GM13977 (cell line): ENCODE results near the gene ADM2.

ENCODE experiments used
- DNase-seq: peaks from one replicate; pipeline ENCODE4 v3.0.0; 2012; ENCODE audit warnings: low spot score
- CTCF ChIP-seq: IDR thresholded peaks from 2 replicates; pipeline ENCODE4 v1.5.1; 2012; ENCODE audit warnings: mild to moderate bottlenecking, control low read depth; ENCODE audit not compliant: insufficient read depth; ENCODE audit errors: extremely low read depth, missing control alignments
- in situ Hi-C: fragments of 300-500 bp; cut with MboI; formaldehyde crosslinking; loops from one replicate; pipeline ENCODE4 v1.12.0; 2022; ENCODE audit warnings: low sequenced_read_pairs, low pct_unique_long_range_greater_than_20kb, mixed read lengths, inconsistent platforms; ENCODE audit not compliant: unreplicated experiment

ADM2 gene

GRCh38 chr22:50471962-50472361, 9.4 kb upstream of the ADM2 start:
- TF ChIP-seq CTCF = no peak
- in situ Hi-C loops = no loop called here
- DNase-seq = no peak

- TF ChIP-seq CTCF = peak; percentile 62
- in situ Hi-C loops = no loop called here
- DNase-seq = no peak
Observed at GRCh38 chr22:50473088-50473487, 8.3 kb upstream of the ADM2 start.

- in situ Hi-C loops = no loop called here
- TF ChIP-seq CTCF = no peak
- no peak for DNase-seq
Observed at GRCh38 chr22:50473855-50474671, 7.3 kb upstream of the ADM2 start.

- in situ Hi-C loops = no loop called here
- TF ChIP-seq CTCF = no peak
- peak; percentile 100 for DNase-seq
Observed at GRCh38 chr22:50474710-50475651, 6.4 kb upstream of the ADM2 start, which contains the start of gene SBF1. Gene SBF1, minus strand, starts transcription at chr22:50475035. Its CDS starts 195 bp downstream, at chr22:50474840.

GRCh38 chr22:50475652-50476002, 5.7 kb upstream of the ADM2 start:
- no peak for DNase-seq
- in situ Hi-C loops = no loop called here
- TF ChIP-seq CTCF = no peak

- no peak for DNase-seq
- TF ChIP-seq CTCF = no peak
- in situ Hi-C loops = no loop called here
Observed at GRCh38 chr22:50476868-50477267, 4.5 kb upstream of the ADM2 start.
